SK-N-SH (cell line): ENCODE results near the gene ANO4. TPM values are rescaled to one million over a fixed set of nuclear protein-coding genes. Genes with fewer than 3 reads are reported as not detected.
"Not testable (repeated sequence)": the region's sequence is repeated elsewhere in the genome, so short reads cannot be mapped to it uniquely, and the experiment has no call there.

ENCODE experiments used
- CTCF ChIA-PET: fragments of 300-600, 350-600 bp; formaldehyde crosslinking; extraction: SDS; loops from one replicate; lab custom pipeline; 2021; lab: Yijun Ruan, JAX
- POLR2A ChIA-PET: fragments of 350-600 bp; sonication (Branson Sonifier 250); formaldehyde crosslinking; extraction: SDS; loops from one replicate; lab custom pipeline; 2020; ENCODE audit warnings: antibody characterized with exemption, inconsistent platforms; lab: Yijun Ruan, JAX
- DNase-seq: peaks from one replicate; pipeline ENCODE4 v3.0.0; 2012
- H2AFZ ChIP-seq: fragments of 200-600 bp; sonication (generic); 2 replicates; pipeline ENCODE4 v1.8.1; 2016; ENCODE audit warnings: antibody characterized with exemption, mild to moderate bottlenecking, low read depth
- H3F3A ChIP-seq: fragments of 200-600 bp; sonication (generic); replicated peaks from 2 replicates; pipeline ENCODE3; 2016; ENCODE audit warnings: antibody characterized with exemption, mild to moderate bottlenecking; ENCODE audit not compliant: insufficient read depth
- H3K27ac ChIP-seq, 2 experiments: fragments of 200-500 bp in 1 of 2; fragments of 200-600 bp in 1 of 2; sonication (Bioruptor generic) in 1 of 2; sonication (generic), shearing (Covaris generic) in 1 of 2; 2 replicates each; pipeline versions ENCODE4 v1.5.1 to v1.6.1; 2014 to 2016; ENCODE audit warnings: low read depth in 2 of 2, inconsistent platforms in 1 of 2, low read length in 1 of 2, mild to moderate bottlenecking in 1 of 2, mixed read lengths in 1 of 2
- H3K27me3 ChIP-seq: fragments of 200-600 bp; sonication (generic), shearing (Covaris generic); 2 replicates; pipeline ENCODE4 v1.6.1; 2016; ENCODE audit warnings: mixed run types; ENCODE audit not compliant: insufficient read depth
- H3K36me3 ChIP-seq, 2 experiments: fragments of 200-500 bp in 1 of 2; fragments of 200-600 bp in 1 of 2; sonication (Bioruptor generic) in 1 of 2; sonication (generic) in 1 of 2; replicated peaks in 1 of 2; 2 replicates each; pipeline versions ENCODE3 to v1.5.1; 2014 to 2016; ENCODE audit warnings: low read length in 1 of 2, mild to moderate bottlenecking in 1 of 2; ENCODE audit not compliant: insufficient read depth in 2 of 2, control insufficient read depth in 1 of 2
- H3K4me1 ChIP-seq, 2 experiments: fragments of 200-500 bp in 1 of 2; fragments of 200-600 bp in 1 of 2; sonication (Bioruptor generic) in 1 of 2; sonication (generic), shearing (Covaris generic) in 1 of 2; 2 replicates each; pipeline versions ENCODE4 v1.5.1 to v1.6.1; 2014 to 2016; ENCODE audit warnings: low read depth in 1 of 2, low read length in 1 of 2, mixed run types in 1 of 2; ENCODE audit not compliant: insufficient read depth in 2 of 2, control insufficient read depth in 1 of 2
- H3K4me2 ChIP-seq: fragments of 200-600 bp; sonication (generic), shearing (Covaris generic); 2 replicates; pipeline ENCODE4 v1.6.1; 2017; ENCODE audit warnings: mixed run types
- H3K4me3 ChIP-seq, 2 experiments: fragments of 200-500 bp in 1 of 2; fragments of 200-600 bp in 1 of 2; sonication (Bioruptor generic) in 1 of 2; sonication (generic), shearing (Covaris generic) in 1 of 2; 2 replicates each; pipeline versions ENCODE4 v1.5.1 to v1.8.1; 2014 to 2016; ENCODE audit warnings: low read depth in 2 of 2, inconsistent platforms in 1 of 2, low read length in 1 of 2, mild to moderate bottlenecking in 1 of 2, mixed read lengths in 1 of 2, moderate library complexity in 1 of 2
- H3K79me2 ChIP-seq: fragments of 200-600 bp; sonication (generic); 2 replicates; pipeline ENCODE4 v1.8.1; 2017; ENCODE audit warnings: mild to moderate bottlenecking; ENCODE audit not compliant: insufficient read depth
- H3K9ac ChIP-seq: fragments of 200-600 bp; sonication (generic); 2 replicates; pipeline ENCODE4 v1.6.1; 2017; ENCODE audit warnings: mixed run types
- H3K9me2 ChIP-seq: fragments of 200-600 bp; sonication (generic); 2 replicates; pipeline ENCODE4 v1.6.1; 2017; ENCODE audit warnings: mixed run types
- H3K9me3 ChIP-seq: fragments of 200-600 bp; sonication (generic); 2 replicates; pipeline ENCODE4 v1.6.1; 2017; ENCODE audit warnings: mixed run types, mild to moderate bottlenecking, moderate library complexity
- H4K20me1 ChIP-seq: fragments of 200-600 bp; sonication (generic); 2 replicates; pipeline ENCODE4 v1.6.1; 2017; ENCODE audit warnings: mild to moderate bottlenecking, mixed run types; ENCODE audit not compliant: insufficient read depth
- ELF1 ChIP-seq: IDR thresholded peaks from 2 replicates; pipeline ENCODE4 v1.4.0; 2012
- MXI1 ChIP-seq: IDR thresholded peaks from 2 replicates; pipeline ENCODE4 v1.6.1; 2012; ENCODE audit warnings: mild to moderate bottlenecking, low read depth, low read length, improper control_type of control experiment
- NRF1 ChIP-seq: IDR thresholded peaks from 2 replicates; pipeline ENCODE4 v1.6.1; 2012; ENCODE audit warnings: low read depth, mild to moderate bottlenecking, low read length
- RCOR1 ChIP-seq: fragments of 150-350 bp; IDR thresholded peaks from 2 replicates; pipeline ENCODE4 v1.6.1; 2017; ENCODE audit warnings: antibody characterized with exemption, low read length
- RXRA ChIP-seq: IDR thresholded peaks from 2 replicates; pipeline ENCODE4 v1.4.0; 2012; ENCODE audit warnings: low read depth, mild to moderate bottlenecking, borderline replicate concordance
- SIN3A ChIP-seq: IDR thresholded peaks from 2 replicates; pipeline ENCODE4 v1.6.1; 2012; ENCODE audit warnings: low read depth, mild to moderate bottlenecking, low read length, moderate library complexity, borderline replicate concordance
- TCF12 ChIP-seq: IDR thresholded peaks from 2 replicates; pipeline ENCODE4 v1.4.0; 2012
- TEAD4 ChIP-seq: IDR thresholded peaks from 2 replicates; pipeline ENCODE4 v1.4.0; 2012; ENCODE audit warnings: mild to moderate bottlenecking, borderline replicate concordance; ENCODE audit not compliant: insufficient read depth
- WGBS: methylation state at CpG from one replicate; pipeline ENCODE4 v1.1.6; 2017; ENCODE audit warnings: low lambda C conversion rate; 5-methylcytosine and 5-hydroxymethylcytosine counted together
- polyA plus RNA-seq, 3 experiments: library from polyadenylated mRNA; depleted of rRNA; stranded (reverse); fragments of >200 nt; gene quantifications; 2 replicates each; pipeline ENCODE4 v1.2.3, GENCODE V29; 2012

Gene ANO4
- polyA plus RNA-seq, 1 of the 3 experiments (the other 2 are of a cell fraction), result 9.4 TPM

DNA sequence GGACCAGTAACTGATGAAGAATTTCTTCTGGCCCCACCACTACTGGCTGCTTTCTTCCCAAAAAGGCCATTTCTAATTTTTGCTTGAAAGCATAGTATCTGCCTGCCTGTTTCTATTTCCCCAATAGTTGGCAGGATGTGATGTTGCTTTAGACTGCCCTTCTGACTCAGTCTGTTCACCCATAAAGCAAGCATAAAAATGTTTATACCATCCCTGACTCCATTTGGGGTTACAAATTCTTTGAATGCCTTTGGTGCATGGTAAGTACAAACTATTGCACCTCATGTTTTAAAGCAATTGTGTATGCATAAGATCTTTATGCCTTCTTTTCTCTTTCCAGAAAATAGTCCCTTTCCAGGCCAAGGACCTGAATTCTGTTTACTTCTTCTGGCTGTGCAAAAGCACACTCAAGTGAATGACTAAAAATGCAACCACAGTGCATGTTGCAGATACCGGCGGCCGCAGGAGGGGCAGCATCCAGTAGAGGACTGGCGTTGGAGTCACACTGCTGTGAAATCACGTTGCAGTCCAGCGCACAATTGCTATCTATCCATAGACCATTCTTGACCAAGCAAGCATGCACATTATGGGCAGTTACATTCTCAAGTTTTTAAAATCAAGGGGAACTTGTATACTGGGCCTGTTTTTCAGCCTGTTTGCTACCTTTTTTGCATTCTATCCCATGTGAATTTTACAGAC is 333.1 kb downstream of the ANO4 start:
- WGBS, result 53% methylated on average over 6 of the region's 6 CpGs
- ChIA-PET POLR2A (no interaction called here), CTCF (interaction anchor here (1.0 kb wide), 1 partner anchor 13 kb away, joined by 3 read pairs; no protein-coding TSS in a partner anchor)
- Histone ChIP-seq H3K4me1 (no peaks in the 10 kb centered on the region), H4K20me1 (no peaks in the 10 kb centered on the region), H3K9me3 (no peaks in the 10 kb centered on the region), H3F3A (no peaks in the 10 kb centered on the region), H3K9me2 (no peaks in the 10 kb centered on the region), H3K27ac (0 out of 4 replicates have a peak overlapping the region, but pooled peaks of 1 of the 2 experiments have one; percentile 20), H3K36me3 (peaks cover 0 to 7% of the 10 kb centered on the region in 2 experiments), H3K9ac (no peak overlapping the region), H3K4me2 (no peak overlapping the region), H3K27me3 (no peaks in the 10 kb centered on the region), H3K79me2 (no peaks in the 10 kb centered on the region), H3K4me3 (no peak overlapping the region), H2AFZ (no peak overlapping the region)
- DNase-seq, result no peak
- 0 out of 2 replicates have a peak, but pooled peaks have one; percentile 15 for TF ChIP-seq TCF12
- no peak for TF ChIP-seq TEAD4

DNA sequence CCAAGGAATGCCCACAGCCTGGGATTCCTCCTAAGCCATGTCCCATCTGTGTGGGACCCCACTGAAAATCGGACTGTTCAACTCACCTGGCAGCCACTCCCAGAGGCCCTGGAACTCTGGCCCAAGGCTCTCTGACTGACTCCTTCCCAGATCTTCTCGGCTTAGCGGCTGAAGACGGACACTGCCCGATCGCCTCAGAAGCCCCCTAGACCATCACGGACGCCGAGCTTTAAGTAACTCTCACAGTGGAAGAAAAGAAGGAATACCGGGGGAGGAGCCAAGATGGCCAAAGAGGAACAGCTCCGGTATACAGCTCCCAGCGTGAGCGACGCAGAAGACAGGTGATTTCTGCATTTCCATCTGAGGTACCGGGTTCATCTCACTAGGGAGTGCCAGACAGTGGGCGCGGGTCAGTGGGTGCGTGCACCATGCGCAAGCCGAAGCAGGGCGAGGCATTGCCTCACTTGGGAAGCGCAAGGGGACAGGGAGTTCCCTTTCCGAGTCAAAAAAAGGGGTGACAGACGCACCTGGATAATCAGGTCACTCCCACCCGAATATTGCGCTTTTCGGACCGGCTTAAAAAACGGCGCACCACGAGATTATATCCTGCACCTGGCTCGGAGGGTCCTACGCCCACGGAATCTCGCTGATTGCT is 351.3 kb downstream of the ANO4 start:
- H3K36me3 ChIP-seq, H3F3A ChIP-seq, H3K27me3 ChIP-seq, H3K4me1 ChIP-seq, H2AFZ ChIP-seq, H3K9me2 ChIP-seq, H3K9me3 ChIP-seq, H4K20me1 ChIP-seq, POLR2A ChIA-PET, DNase-seq, H3K4me2 ChIP-seq, H3K4me3 ChIP-seq, CTCF ChIA-PET, H3K9ac ChIP-seq, H3K27ac ChIP-seq, H3K79me2 ChIP-seq: not testable (repeated sequence)
- WGBS, result 75% methylated on average over 33 of the region's 35 CpGs

DNA sequence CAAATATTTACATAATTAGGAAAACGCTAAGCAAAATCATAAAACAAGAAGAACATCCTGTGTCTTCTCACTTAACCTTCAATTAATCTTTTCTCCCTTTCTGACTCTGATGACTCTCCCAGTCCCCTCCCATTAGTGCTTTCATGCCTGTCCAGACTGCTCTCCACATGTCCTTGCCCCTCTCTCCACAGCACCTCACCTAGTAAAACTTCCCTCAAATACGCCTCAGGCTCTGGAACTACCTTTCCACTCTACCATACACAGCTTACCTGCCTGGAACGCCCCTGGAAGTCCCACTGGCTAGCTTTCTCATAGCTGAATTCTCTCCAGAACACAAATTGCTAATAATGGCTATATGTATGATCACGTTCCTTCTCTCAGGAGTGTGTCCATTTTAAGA is 370.7 kb downstream of the ANO4 start:
- DNase-seq, result no peak
- Histone ChIP-seq H4K20me1 (no peaks in the 10 kb centered on the region), H3F3A (no peaks in the 10 kb centered on the region), H3K4me3 (no peak overlapping the region), H3K9me2 (no peaks in the 10 kb centered on the region), H3K9me3 (no peaks in the 10 kb centered on the region), H3K27ac (no peak overlapping the region), H2AFZ (no peak overlapping the region), H3K4me2 (no peak overlapping the region), H3K9ac (no peak overlapping the region), H3K27me3 (no peaks in the 10 kb centered on the region; the same call in 1 of the 2 replicates), H3K4me1 (no peaks in the 10 kb centered on the region), H3K36me3 (no peaks in the 10 kb centered on the region), H3K79me2 (no peaks in the 10 kb centered on the region)
- ChIA-PET POLR2A (no interaction called here), CTCF (no interaction called here)
- no peak for TF ChIP-seq NRF1
- TF ChIP-seq RCOR1, result no peak
- TF ChIP-seq MXI1, result no peak
- no peak for TF ChIP-seq TCF12
- no peak for TF ChIP-seq RXRA
- TF ChIP-seq ELF1, result no peak
- no peak for TF ChIP-seq SIN3A
- WGBS, result 13% methylated on average over 4 of the region's 4 CpGs
